ENCODE measurements around the gene EPHB1. TPM values are rescaled to one million over a fixed set of nuclear protein-coding genes. Genes with fewer than 3 reads are reported as not detected.

Gene EPHB1
- polyA plus RNA-seq, 1 experiment: 0.50 TPM

GRCh38 chr3:135260025-135260424 is 465.0 kb downstream of the EPHB1 start:
- DNase-seq (ENCODE audit: low read depth): no peak
- ChIA-PET POLR2A (no interaction called here), CTCF (no interaction called here)
- TF ChIP-seq CTCF (IDR thresholded peaks at IDR 0.05; ENCODE audit: insufficient read depth, low read depth, low read length): no peak
- Histone ChIP-seq H3K36me3 (ENCODE audit: control insufficient read depth, insufficient read depth, low read length) (no peaks in the 10 kb centered on the region), H3K4me3 (ENCODE audit: low read depth, low read length) (no peak overlapping the region), H3K27me3 (ENCODE audit: control insufficient read depth, insufficient read depth, low read length) (no peaks in the 10 kb centered on the region)

GRCh38 chr3:135261214-135261775 is 466.2 kb downstream of the EPHB1 start:
- ChIA-PET CTCF (no interaction called here), POLR2A (no interaction called here)

GRCh38 chr3:135261916-135262315 is 466.9 kb downstream of the EPHB1 start:
- no peak overlapping the region for H3K4me3 ChIP-seq (ENCODE audit: low read depth, low read length)
- DNase-seq (ENCODE audit: low read depth): no peak
- POLR2A ChIA-PET: no interaction called here
- no peaks in the 10 kb centered on the region for H3K27me3 ChIP-seq (ENCODE audit: control insufficient read depth, insufficient read depth, low read length)
- no peak for TF ChIP-seq CTCF (IDR thresholded peaks at IDR 0.05; ENCODE audit: insufficient read depth, low read depth, low read length)
- CTCF ChIA-PET: no interaction called here
- H3K36me3 ChIP-seq (ENCODE audit: control insufficient read depth, insufficient read depth, low read length): no peaks in the 10 kb centered on the region

More at GRCh38 chr3:135261214-135261775, 466.2 kb downstream of the EPHB1 start:
- H3K36me3 ChIP-seq (ENCODE audit: control insufficient read depth, insufficient read depth, low read length): no peaks in the 10 kb centered on the region
- no peaks in the 10 kb centered on the region for H3K27me3 ChIP-seq (ENCODE audit: control insufficient read depth, insufficient read depth, low read length)
- no peak overlapping the region for H3K4me3 ChIP-seq (ENCODE audit: low read depth, low read length)
- DNase-seq (ENCODE audit: low read depth): no peak
- no peak for TF ChIP-seq CTCF (IDR thresholded peaks at IDR 0.05; ENCODE audit: insufficient read depth, low read depth, low read length)

GRCh38 chr3:135262441-135262840 is 467.4 kb downstream of the EPHB1 start:
- no peak for DNase-seq (ENCODE audit: low read depth)
- ChIA-PET POLR2A (no interaction called here), CTCF (no interaction called here)
- no peak for TF ChIP-seq CTCF (IDR thresholded peaks at IDR 0.05; ENCODE audit: insufficient read depth, low read depth, low read length)
- Histone ChIP-seq H3K36me3 (ENCODE audit: control insufficient read depth, insufficient read depth, low read length) (no peaks in the 10 kb centered on the region), H3K4me3 (ENCODE audit: low read depth, low read length) (no peak overlapping the region), H3K27me3 (ENCODE audit: control insufficient read depth, insufficient read depth, low read length) (no peaks in the 10 kb centered on the region)

- POLR2A ChIA-PET: no interaction called here
- CTCF ChIA-PET: no interaction called here
These were observed 468.3 kb downstream of the EPHB1 start for GRCh38 chr3:135263331-135263730.

More at GRCh38 chr3:135263331-135263730, 468.3 kb downstream of the EPHB1 start:
- TF ChIP-seq CTCF (IDR thresholded peaks at IDR 0.05; ENCODE audit: insufficient read depth, low read depth, low read length): no peak
- Histone ChIP-seq H3K36me3 (ENCODE audit: control insufficient read depth, insufficient read depth, low read length) (no peaks in the 10 kb centered on the region), H3K4me3 (ENCODE audit: low read depth, low read length) (no peak overlapping the region), H3K27me3 (ENCODE audit: control insufficient read depth, insufficient read depth, low read length) (no peaks in the 10 kb centered on the region)
- no peak for DNase-seq (ENCODE audit: low read depth)

Data from BJ (cell line).